ENCODE measurements around the gene ANAPC7. TPM values are rescaled to one million over a fixed set of nuclear protein-coding genes. Genes with fewer than 3 reads are reported as not detected.
"Not testable (repeated sequence)": the region's sequence is repeated elsewhere in the genome, so short reads cannot be mapped to it uniquely, and the experiment has no call there.

The ANAPC7 gene
- total RNA-seq, 1 experiment from 2014 or later = 40.0 TPM

GRCh38 chr12:110349514-110350151, 53.9 kb downstream of the ANAPC7 start:
- peak; percentile 10 for DNase-seq (ENCODE audit: low read depth)

- DNase-seq (ENCODE audit: low read depth) = no peak
Observed at GRCh38 chr12:110349096-110349495, 54.4 kb downstream of the ANAPC7 start.

GRCh38 chr12:110348431-110349059, 55.0 kb downstream of the ANAPC7 start:
- no peak for DNase-seq (ENCODE audit: low read depth)

GRCh38 chr12:110347767-110348166, 55.7 kb downstream of the ANAPC7 start:
- no peak for DNase-seq (ENCODE audit: low read depth)

- DNase-seq (ENCODE audit: low read depth) = no peak
Observed at GRCh38 chr12:110345963-110346362, 57.5 kb downstream of the ANAPC7 start.

- no peak for DNase-seq (ENCODE audit: low read depth)
Observed at GRCh38 chr12:110345176-110345661, 58.3 kb downstream of the ANAPC7 start.

- no peak for DNase-seq (ENCODE audit: low read depth)
Observed at GRCh38 chr12:110344657-110345056, 58.9 kb downstream of the ANAPC7 start.

- no peak for DNase-seq (ENCODE audit: low read depth)
Observed at GRCh38 chr12:110343736-110344555, 59.6 kb downstream of the ANAPC7 start.

- no peak for DNase-seq (ENCODE audit: low read depth)
Observed at GRCh38 chr12:110343114-110343513, 60.4 kb downstream of the ANAPC7 start.

- DNase-seq (ENCODE audit: low read depth) = no peak
Observed at GRCh38 chr12:110342157-110342556, 61.4 kb downstream of the ANAPC7 start.

GRCh38 chr12:110340706-110341105, 62.8 kb downstream of the ANAPC7 start:
- no peak for DNase-seq (ENCODE audit: low read depth)

- not testable (repeated sequence) for DNase-seq (ENCODE audit: low read depth)
Observed at GRCh38 chr12:110340261-110340660, 63.2 kb downstream of the ANAPC7 start.

- DNase-seq (ENCODE audit: low read depth) = no peak
Observed at GRCh38 chr12:110339184-110339952, 64.1 kb downstream of the ANAPC7 start.

- peak; percentile 19 for DNase-seq (ENCODE audit: low read depth)
Observed at GRCh38 chr12:110338754-110339153, 64.8 kb downstream of the ANAPC7 start.

- no peak for DNase-seq (ENCODE audit: low read depth)
Observed at GRCh38 chr12:110337912-110338710, 65.4 kb downstream of the ANAPC7 start.

GRCh38 chr12:110335481-110336045, 67.9 kb downstream of the ANAPC7 start:
- no peak for DNase-seq (ENCODE audit: low read depth)

GRCh38 chr12:110333201-110333600, 70.3 kb downstream of the ANAPC7 start:
- no peak for DNase-seq (ENCODE audit: low read depth)

- DNase-seq (ENCODE audit: low read depth) = no peak
Observed at GRCh38 chr12:110330544-110330943, 73.0 kb downstream of the ANAPC7 start.

GRCh38 chr12:110330124-110330523, 73.4 kb downstream of the ANAPC7 start:
- no peak for DNase-seq (ENCODE audit: low read depth)

- no peak for DNase-seq (ENCODE audit: low read depth)
Observed at GRCh38 chr12:110329710-110330109, 73.8 kb downstream of the ANAPC7 start.

All from RPMI7951 (cell line).